Measurements from ENCODE around the gene FAM25G.

The FAM25G gene

DNA sequence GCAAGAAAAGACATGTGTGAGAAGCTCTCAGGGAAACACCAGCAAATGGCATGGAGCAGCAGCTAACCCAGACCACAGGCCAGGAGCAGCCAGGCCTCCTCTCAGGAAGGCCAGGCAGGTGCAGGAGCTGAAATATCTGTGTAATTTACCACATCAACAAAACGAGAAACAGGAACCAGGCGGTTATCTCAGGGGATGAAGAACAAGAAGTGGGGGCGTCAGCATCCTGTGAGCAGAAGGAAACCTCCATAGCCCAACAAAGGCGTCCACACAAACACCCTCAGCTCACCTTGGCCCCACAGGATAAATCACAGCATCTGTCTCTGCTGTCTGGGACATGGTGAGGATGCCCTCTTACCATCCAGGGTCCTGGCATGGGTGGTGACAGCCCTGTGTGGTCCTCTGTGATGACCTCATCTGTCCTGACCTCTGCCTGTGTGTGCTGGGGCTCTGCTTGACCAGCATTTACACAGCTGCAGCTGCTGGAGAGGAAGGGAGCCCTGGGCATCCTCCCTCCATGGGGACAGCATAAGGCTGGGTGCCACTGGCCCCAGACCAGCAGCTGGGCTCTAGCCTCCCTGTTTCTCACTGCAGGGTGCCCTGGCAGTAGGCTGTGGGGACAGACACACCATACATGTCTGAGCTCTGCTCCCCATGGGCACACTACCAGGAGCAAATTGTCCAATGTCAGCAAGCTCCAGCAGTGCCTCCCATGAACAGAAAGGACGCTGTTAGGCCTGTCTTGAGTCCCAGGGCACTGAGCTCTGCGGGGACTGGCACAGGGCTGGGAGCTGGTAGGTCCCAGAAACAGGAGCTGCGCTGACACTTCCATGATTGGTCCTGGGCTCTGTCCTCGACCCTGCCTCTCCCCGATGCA lies 42.2 kb downstream of the FAM25G start:
- no peak for DNase-seq (ENCODE audit: low read depth in 3 of 3)

DNA sequence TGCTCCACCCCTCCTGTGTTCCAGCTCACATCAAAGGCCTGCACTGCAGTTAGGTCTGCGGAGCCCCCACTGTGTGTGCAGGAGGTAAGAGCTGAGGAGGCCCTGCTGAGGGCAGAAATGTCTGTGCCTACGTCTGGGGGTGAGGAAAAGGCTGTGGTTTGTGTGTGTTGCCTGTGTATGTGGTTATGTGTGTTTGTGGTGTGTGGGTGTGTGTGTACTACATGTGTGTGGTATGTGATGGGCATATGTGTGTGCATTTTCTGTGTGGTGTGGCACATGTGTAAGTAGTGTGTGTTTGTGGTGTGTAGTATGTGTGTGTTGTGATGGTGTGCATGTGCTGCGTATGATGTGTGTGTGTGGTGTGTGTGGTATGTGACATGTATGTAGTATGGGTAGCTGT lies 43.8 kb downstream of the FAM25G start:
- DNase-seq (ENCODE audit: low read depth in 3 of 3) = no peak

DNA sequence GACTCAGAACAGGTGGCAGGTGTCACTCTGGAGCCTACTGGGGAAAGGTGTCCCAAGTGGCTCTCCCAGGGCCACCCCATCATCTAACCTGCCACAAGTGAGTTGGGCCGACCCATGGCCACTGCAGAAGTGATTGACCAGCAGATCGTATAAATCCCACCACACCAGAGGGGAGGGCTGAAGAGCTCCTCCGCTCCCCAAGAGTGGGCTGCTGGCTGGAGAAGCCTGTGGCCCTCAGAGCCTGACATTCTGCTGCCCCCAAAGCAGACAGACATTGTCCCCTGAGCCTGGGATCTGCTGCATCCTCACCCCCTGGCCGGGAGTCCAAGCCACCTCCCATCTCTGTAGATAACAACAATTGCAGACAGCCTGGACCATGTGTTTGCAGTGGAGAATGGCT lies 44.3 kb downstream of the FAM25G start:
- no peak for DNase-seq (ENCODE audit: low read depth in 3 of 3)

DNA sequence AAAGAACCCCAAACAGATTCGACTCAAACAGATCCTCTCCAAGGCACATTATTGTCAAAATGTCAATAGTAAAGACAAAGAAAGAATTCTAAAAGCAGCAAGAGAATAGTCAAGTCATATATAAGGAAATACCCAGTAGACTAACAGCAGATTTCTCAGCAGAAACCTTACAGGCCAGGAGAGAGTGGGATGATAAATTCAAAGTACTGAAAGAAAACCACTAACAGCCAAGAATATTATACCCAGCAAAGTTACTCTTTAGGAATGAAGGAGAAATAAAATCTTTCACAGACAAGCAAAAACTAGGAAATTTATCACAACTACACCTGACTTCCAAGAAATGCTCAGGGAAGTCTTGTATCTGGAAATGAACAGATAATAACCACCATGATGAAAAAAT lies 45.8 kb downstream of the FAM25G start:
- no peak for DNase-seq (ENCODE audit: low read depth in 3 of 3)

- no peak for DNase-seq (ENCODE audit: low read depth in 3 of 3)
Measured at GRCh38 chr10:47444047-47444446, 47.5 kb downstream of the FAM25G start.

DNA sequence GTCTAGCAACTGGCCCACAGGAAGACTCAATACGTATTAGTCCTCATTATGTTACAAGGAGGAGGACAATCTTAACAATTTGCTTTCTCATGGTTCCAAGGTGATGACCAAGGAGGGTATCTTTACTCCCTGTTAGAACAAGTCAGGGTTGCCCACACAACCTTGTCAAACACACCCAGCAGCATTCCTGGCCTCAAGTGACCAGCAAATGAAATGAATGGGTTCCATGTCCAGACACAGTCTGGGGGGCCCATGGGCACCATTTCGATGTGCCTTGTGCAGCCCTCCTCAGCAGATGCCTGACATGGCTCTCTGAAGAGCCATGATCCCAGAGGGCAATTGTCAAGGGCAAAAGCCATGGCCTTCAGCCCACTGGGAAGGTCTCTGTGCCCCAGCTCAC lies 48.4 kb downstream of the FAM25G start:
- no peak for DNase-seq (ENCODE audit: low read depth in 3 of 3)

DNA sequence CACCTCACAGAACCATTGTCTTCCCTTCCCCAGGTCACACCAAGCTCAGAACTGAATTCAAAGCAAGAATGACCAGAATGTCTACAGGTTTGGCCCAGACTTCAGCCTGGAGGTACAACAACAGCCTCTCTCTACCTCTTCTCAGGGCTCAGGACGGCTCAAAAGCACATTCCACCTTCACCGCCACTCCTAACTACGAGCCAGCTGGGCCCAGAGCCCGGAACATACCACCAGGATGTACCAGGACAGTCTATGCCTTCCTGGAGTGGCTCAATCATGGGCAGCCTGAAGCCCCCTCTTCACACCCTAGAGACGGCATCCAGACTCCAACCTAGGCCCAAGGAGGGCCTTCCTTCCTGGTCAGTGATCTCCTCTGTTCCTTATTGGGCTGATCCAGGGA lies 49.1 kb downstream of the FAM25G start:
- DNase-seq (ENCODE audit: low read depth in 3 of 3) = no peak

- DNase-seq (ENCODE audit: low read depth in 3 of 3) = no peak
Measured at GRCh38 chr10:47441938-47442337, 49.6 kb downstream of the FAM25G start.

- DNase-seq (ENCODE audit: low read depth in 3 of 3) = no peak
Measured at GRCh38 chr10:47440207-47440606, 51.3 kb downstream of the FAM25G start.

DNA sequence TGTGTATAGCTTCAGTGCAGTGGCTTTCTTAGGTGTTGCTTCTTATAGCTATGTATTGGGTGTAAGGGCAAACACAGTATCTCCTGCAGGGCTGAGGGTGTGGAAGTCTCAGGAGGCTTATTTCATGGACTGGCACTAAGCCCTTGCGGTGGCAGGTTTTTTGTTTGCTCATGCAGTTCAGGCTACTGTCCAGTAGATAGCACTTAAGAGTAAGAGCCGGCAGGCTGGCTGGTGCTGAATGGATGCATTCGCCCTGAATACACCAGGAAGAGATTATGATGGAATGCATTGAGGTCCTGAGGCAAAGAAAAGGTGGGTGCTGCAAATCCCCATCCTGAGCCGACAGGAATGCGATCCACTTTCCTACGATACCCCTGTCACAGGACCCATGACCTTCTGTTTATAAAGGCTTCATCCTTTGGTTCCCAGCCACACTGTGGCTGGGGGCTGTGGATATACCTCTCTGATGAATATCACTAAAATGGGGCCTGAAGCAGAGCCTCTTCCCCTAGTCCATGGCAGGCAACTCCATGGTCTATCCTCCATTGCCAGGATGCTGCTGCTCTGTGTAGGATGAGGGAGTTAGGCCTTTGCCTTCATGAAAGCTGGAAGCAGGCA lies 52.5 kb downstream of the FAM25G start:
- DNase-seq (ENCODE audit: low read depth in 3 of 3) = no peak

Measured in stimulated activated CD4-positive, alpha-beta T cell treated with anti-CD3 and anti-CD28 coated beads, TNF-alpha, amount 100 ng/mL, for 4 hours (primary cell).